Adrenal gland (tissue), 5 donors: ENCODE measurements around the gene CHMP1B.

Experiments
- CTCF ChIP-seq, 6 experiments: fragments of 450-650 bp in 4 of 6; fragments of 200-600 bp in 2 of 6; sonication (generic) in 1 of 6; IDR thresholded peaks; 1 replicate in 5 of 6; 2 replicates in 1 of 6; pipeline versions ENCODE4 v1.5.1 to v1.8.0; 2016 to 2021; ENCODE audit warnings: antibody characterized with exemption in 6 of 6, mild to moderate bottlenecking in 2 of 6, moderate library complexity in 1 of 6
- POLR2A ChIP-seq, 2 donors: fragments of 450-650 bp; IDR thresholded peaks; one replicate each; pipeline ENCODE4 v1.6.1; 2017; ENCODE audit warnings: antibody characterized with exemption in 2 of 2, mild to moderate bottlenecking in 2 of 2, moderate library complexity in 1 of 2
- donor health status: DM: no; HTN: no; CAD: no.

GRCh38 chr18:11866329-11866728, 15.1 kb downstream of the CHMP1B start:
- no peak for TF ChIP-seq CTCF (IDR thresholded peaks at IDR 0.05)
- TF ChIP-seq POLR2A (IDR thresholded peaks at IDR 0.05) = no peak
